ENCODE data around the gene STRC.
"Not testable (repeated sequence)": the region's sequence is repeated elsewhere in the genome, so short reads cannot be mapped to it uniquely, and the experiment has no call there.

DNA sequence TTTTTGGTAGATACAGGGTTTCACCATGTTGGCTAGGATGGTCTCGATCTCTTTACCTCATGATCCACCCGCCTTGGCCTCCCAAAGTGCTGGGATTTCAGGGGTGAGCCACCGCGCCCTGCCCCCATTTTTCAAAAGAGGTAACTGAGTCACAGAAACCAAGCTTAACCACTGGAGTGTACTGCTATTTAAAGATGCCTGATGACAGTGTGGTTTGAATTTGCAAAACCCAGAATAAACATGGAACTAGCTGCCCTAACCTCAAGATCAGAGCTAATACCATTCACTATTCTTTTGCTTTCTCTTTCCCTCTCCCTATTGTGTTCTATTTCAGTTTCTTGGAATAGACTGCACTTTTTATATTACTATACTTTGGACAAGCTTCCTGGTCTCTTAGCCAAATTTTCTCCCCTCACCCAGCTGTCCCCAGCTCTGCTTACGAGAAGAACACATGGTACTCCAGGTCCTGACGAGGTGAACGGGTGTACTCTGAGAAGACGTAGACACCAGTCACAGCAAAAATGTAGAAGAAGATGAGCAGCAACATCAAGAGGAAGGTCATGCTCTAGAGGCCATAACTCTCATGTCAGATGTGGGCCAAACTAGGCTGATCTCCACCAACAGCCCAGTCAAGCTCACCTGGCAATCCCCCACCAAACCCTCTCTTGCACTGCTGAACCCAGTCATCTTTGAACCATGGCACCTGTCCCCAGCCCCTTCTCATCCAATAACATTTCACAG lies 20.0 kb upstream of the STRC start:
- TF ChIP-seq, protein P1, sequence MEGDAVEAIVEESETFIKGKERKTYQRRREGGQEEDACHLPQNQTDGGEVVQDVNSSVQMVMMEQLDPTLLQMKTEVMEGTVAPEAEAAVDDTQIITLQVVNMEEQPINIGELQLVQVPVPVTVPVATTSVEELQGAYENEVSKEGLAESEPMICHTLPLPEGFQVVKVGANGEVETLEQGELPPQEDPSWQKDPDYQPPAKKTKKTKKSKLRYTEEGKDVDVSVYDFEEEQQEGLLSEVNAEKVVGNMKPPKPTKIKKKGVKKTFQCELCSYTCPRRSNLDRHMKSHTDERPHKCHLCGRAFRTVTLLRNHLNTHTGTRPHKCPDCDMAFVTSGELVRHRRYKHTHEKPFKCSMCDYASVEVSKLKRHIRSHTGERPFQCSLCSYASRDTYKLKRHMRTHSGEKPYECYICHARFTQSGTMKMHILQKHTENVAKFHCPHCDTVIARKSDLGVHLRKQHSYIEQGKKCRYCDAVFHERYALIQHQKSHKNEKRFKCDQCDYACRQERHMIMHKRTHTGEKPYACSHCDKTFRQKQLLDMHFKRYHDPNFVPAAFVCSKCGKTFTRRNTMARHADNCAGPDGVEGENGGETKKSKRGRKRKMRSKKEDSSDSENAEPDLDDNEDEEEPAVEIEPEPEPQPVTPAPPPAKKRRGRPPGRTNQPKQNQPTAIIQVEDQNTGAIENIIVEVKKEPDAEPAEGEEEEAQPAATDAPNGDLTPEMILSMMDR (conservative IDR thresholded peaks at IDR 0.05), result not testable (repeated sequence)
- not testable (repeated sequence) for TF ChIP-seq ZFX (IDR thresholded peaks at IDR 0.05)
